Measurements from ENCODE around the gene CTSS. TPM values are rescaled to one million over a fixed set of nuclear protein-coding genes. Genes with fewer than 3 reads are reported as not detected.

The CTSS gene
- total RNA-seq, 1 experiment from 2014 or later = 0.66 TPM

DNA sequence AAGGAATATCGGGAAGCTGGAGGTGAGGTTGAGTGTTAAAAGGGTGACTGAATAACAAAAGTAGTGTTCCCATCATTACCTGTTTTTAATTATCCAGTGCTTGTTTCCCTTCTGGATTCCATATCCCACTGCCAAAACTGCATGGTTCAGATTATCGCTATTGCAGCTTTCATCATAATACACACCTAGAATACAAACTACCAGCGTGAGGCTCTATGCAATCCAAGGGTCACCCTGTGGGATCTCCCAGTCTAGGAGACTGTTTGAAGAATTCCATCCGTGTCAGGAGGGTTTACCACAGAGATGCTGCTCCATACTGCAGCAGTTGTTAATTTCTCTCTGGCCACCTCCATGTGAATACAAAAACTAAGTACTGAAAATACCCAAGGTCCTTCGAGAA, 33.5 kb upstream of the CTSS start (continued):
- TF ChIP-seq CBFB (CRISPR knock-in tag; IDR thresholded peaks at IDR 0.05; ENCODE audit: low read depth) = no peak
- TF ChIP-seq, protein P1, sequence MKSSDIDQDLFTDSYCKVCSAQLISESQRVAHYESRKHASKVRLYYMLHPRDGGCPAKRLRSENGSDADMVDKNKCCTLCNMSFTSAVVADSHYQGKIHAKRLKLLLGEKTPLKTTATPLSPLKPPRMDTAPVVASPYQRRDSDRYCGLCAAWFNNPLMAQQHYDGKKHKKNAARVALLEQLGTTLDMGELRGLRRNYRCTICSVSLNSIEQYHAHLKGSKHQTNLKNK (CRISPR knock-in tag; IDR thresholded peaks at IDR 0.05) = no peak
- TF ChIP-seq NFE2L1 (CRISPR knock-in tag; IDR thresholded peaks at IDR 0.05) = no peak
- TF ChIP-seq CREB1 (CRISPR knock-in tag; IDR thresholded peaks at IDR 0.05) = no peak

DNA sequence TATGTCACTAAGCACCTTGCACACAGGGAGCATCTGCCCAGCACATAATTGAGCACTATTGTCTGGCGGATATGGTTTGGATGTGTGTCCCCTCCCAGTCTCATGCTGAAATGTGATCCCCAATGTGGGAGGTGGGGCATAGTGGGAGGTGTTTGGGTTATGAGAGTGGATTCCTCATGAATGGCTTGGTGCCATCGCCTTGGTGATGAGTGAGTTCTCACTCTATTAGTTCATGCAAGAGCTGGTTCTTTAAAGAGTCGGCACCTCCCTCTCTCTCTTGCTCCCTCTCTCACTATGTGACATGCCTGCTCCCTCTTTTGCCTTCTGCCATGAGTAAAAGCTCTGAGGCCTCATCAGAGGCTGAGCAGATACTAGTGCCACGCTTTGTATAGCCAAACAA, 32.9 kb upstream of the CTSS start:
- H3K27me3 Mint-ChIP-seq (ENCODE audit: low read depth) = no peaks in the 10 kb centered on the region
- ATAC-seq (peak; percentile 62), DNase-seq (ENCODE audit: low spot score) (no peak)
- peaks cover 35% of the 10 kb centered on the region for H3K4me1 Mint-ChIP-seq
- ChIA-PET CTCF (interaction anchor here (1.2 to 2.0 kb wide), 2 partner anchors 9 to 15 kb away, joined by 3 to 11 read pairs; partner anchors contain the start of gene CTSK), POLR2A (no interaction called here)
- H3K9me3 Mint-ChIP-seq = no peaks in the 10 kb centered on the region
- peak overlapping the region; percentile 39; the same call in 1 of the 2 replicates for H3K27ac Mint-ChIP-seq
- TF ChIP-seq, protein P1 (CRISPR knock-in tag; IDR thresholded peaks at IDR 0.05) = no peak
- TF ChIP-seq SP1 (CRISPR knock-in tag; conservative IDR thresholded peaks at IDR 0.05) (no peak), ZNF138 (CRISPR knock-in tag; conservative IDR thresholded peaks at IDR 0.05) (no peak), NFYB (CRISPR knock-in tag; conservative IDR thresholded peaks at IDR 0.05; ENCODE audit: low read depth) (no peak), HMGA2 (CRISPR knock-in tag; IDR thresholded peaks at IDR 0.05) (no peak), FOXK1 (CRISPR knock-in tag; IDR thresholded peaks at IDR 0.05) (no peak), ZNF317 (CRISPR knock-in tag; IDR thresholded peaks at IDR 0.05; ENCODE audit: borderline replicate concordance, low read depth) (no peak), SMAD4 (CRISPR knock-in tag; IDR thresholded peaks at IDR 0.05) (no peak), NFATC4 (CRISPR knock-in tag; IDR thresholded peaks at IDR 0.05) (no peak)
- TF ChIP-seq, protein P2, sequence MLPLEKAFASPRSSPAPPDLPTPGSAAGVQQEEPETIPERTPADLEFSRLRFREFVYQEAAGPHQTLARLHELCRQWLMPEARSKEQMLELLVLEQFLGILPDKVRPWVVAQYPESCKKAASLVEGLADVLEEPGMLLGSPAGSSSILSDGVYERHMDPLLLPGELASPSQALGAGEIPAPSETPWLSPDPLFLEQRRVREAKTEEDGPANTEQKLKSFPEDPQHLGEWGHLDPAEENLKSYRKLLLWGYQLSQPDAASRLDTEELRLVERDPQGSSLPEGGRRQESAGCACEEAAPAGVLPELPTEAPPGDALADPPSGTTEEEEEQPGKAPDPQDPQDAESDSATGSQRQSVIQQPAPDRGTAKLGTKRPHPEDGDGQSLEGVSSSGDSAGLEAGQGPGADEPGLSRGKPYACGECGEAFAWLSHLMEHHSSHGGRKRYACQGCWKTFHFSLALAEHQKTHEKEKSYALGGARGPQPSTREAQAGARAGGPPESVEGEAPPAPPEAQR (CRISPR knock-in tag; IDR thresholded peaks at IDR 0.05) = no peak
- TF ChIP-seq, protein P3, sequence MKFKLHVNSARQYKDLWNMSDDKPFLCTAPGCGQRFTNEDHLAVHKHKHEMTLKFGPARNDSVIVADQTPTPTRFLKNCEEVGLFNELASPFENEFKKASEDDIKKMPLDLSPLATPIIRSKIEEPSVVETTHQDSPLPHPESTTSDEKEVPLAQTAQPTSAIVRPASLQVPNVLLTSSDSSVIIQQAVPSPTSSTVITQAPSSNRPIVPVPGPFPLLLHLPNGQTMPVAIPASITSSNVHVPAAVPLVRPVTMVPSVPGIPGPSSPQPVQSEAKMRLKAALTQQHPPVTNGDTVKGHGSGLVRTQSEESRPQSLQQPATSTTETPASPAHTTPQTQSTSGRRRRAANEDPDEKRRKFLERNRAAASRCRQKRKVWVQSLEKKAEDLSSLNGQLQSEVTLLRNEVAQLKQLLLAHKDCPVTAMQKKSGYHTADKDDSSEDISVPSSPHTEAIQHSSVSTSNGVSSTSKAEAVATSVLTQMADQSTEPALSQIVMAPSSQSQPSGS (CRISPR knock-in tag; IDR thresholded peaks at IDR 0.05; ENCODE audit: borderline replicate concordance, low read depth) = no peak
- TF ChIP-seq, protein P4, sequence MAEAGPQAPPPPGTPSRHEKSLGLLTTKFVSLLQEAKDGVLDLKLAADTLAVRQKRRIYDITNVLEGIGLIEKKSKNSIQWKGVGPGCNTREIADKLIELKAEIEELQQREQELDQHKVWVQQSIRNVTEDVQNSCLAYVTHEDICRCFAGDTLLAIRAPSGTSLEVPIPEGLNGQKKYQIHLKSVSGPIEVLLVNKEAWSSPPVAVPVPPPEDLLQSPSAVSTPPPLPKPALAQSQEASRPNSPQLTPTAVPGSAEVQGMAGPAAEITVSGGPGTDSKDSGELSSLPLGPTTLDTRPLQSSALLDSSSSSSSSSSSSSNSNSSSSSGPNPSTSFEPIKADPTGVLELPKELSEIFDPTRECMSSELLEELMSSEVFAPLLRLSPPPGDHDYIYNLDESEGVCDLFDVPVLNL (CRISPR knock-in tag; IDR thresholded peaks at IDR 0.05; ENCODE audit: borderline replicate concordance, low read depth) = no peak
- TF ChIP-seq, protein P5, sequence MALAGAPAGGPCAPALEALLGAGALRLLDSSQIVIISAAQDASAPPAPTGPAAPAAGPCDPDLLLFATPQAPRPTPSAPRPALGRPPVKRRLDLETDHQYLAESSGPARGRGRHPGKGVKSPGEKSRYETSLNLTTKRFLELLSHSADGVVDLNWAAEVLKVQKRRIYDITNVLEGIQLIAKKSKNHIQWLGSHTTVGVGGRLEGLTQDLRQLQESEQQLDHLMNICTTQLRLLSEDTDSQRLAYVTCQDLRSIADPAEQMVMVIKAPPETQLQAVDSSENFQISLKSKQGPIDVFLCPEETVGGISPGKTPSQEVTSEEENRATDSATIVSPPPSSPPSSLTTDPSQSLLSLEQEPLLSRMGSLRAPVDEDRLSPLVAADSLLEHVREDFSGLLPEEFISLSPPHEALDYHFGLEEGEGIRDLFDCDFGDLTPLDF (CRISPR knock-in tag; IDR thresholded peaks at IDR 0.05) = no peak
- TF ChIP-seq, protein P6, sequence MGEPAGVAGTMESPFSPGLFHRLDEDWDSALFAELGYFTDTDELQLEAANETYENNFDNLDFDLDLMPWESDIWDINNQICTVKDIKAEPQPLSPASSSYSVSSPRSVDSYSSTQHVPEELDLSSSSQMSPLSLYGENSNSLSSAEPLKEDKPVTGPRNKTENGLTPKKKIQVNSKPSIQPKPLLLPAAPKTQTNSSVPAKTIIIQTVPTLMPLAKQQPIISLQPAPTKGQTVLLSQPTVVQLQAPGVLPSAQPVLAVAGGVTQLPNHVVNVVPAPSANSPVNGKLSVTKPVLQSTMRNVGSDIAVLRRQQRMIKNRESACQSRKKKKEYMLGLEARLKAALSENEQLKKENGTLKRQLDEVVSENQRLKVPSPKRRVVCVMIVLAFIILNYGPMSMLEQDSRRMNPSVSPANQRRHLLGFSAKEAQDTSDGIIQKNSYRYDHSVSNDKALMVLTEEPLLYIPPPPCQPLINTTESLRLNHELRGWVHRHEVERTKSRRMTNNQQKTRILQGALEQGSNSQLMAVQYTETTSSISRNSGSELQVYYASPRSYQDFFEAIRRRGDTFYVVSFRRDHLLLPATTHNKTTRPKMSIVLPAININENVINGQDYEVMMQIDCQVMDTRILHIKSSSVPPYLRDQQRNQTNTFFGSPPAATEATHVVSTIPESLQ (CRISPR knock-in tag; IDR thresholded peaks at IDR 0.05) = no peak
- TF ChIP-seq, protein P7, sequence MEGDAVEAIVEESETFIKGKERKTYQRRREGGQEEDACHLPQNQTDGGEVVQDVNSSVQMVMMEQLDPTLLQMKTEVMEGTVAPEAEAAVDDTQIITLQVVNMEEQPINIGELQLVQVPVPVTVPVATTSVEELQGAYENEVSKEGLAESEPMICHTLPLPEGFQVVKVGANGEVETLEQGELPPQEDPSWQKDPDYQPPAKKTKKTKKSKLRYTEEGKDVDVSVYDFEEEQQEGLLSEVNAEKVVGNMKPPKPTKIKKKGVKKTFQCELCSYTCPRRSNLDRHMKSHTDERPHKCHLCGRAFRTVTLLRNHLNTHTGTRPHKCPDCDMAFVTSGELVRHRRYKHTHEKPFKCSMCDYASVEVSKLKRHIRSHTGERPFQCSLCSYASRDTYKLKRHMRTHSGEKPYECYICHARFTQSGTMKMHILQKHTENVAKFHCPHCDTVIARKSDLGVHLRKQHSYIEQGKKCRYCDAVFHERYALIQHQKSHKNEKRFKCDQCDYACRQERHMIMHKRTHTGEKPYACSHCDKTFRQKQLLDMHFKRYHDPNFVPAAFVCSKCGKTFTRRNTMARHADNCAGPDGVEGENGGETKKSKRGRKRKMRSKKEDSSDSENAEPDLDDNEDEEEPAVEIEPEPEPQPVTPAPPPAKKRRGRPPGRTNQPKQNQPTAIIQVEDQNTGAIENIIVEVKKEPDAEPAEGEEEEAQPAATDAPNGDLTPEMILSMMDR (IDR thresholded peaks at IDR 0.05) = no peak
- TF ChIP-seq, protein P8, sequence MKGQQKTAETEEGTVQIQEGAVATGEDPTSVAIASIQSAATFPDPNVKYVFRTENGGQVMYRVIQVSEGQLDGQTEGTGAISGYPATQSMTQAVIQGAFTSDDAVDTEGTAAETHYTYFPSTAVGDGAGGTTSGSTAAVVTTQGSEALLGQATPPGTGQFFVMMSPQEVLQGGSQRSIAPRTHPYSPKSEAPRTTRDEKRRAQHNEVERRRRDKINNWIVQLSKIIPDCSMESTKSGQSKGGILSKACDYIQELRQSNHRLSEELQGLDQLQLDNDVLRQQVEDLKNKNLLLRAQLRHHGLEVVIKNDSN (CRISPR knock-in tag; IDR thresholded peaks at IDR 0.05) = no peak
- H3K4me3 Mint-ChIP-seq = no peak overlapping the region
- H3K36me3 Mint-ChIP-seq = no peaks in the 10 kb centered on the region

Data from WTC11 (cell line).